ENCODE results near the gene GOLGA8T.
"Not testable (repeated sequence)": the region's sequence is repeated elsewhere in the genome, so short reads cannot be mapped to it uniquely, and the experiment has no call there.

GOLGA8T gene

GRCh38 chr15:30192119-30192745 lies 57.4 kb downstream of the GOLGA8T start:
- not testable (repeated sequence) for DNase-seq

- DNase-seq = not testable (repeated sequence)
Measured at GRCh38 chr15:30192892-30193291, 58.0 kb downstream of the GOLGA8T start.
